GM12864 (cell line): ENCODE data around the gene PLEK.
"Not testable (repeated sequence)": the region's sequence is repeated elsewhere in the genome, so short reads cannot be mapped to it uniquely, and the experiment has no call there.

Experiments
- DNase-seq: peaks from one replicate; pipeline ENCODE4 v3.0.0-alpha.2; 2011; ENCODE audit warnings: low read depth
- H3K4me3 ChIP-seq: 2 replicates; pipeline ENCODE4 v1.5.1; 2011; ENCODE audit warnings: mild to moderate bottlenecking, low read depth, low read length, control low read depth
- TF ChIP-seq, protein P1 (sequence below): IDR thresholded peaks from 2 replicates; pipeline ENCODE4 v1.5.1; 2011; ENCODE audit warnings: low read depth, mild to moderate bottlenecking, moderate library complexity, low read length, control low read depth, inconsistent platforms; ENCODE audit errors: missing control alignments

PLEK gene

DNA sequence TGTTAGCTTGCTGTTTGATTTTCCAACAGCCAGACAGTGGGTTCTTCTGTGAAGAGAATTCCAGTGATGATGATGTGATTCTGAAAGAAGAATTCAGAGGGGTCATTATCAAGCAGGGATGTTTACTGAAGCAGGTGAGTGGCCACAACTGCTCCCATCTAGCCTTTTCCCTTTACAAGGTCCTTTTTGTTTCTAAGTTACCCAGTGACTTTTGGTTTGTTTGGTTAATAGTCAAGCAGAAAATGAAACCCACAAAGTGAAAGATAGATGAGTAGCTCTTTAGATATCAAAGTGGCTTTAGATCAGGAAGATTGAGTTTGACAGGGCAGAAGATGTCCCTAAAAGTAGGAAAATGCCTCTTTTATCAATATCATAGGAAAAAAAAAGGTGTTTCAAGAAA is 23.3 kb downstream of the PLEK start:
- TF ChIP-seq, protein P1, sequence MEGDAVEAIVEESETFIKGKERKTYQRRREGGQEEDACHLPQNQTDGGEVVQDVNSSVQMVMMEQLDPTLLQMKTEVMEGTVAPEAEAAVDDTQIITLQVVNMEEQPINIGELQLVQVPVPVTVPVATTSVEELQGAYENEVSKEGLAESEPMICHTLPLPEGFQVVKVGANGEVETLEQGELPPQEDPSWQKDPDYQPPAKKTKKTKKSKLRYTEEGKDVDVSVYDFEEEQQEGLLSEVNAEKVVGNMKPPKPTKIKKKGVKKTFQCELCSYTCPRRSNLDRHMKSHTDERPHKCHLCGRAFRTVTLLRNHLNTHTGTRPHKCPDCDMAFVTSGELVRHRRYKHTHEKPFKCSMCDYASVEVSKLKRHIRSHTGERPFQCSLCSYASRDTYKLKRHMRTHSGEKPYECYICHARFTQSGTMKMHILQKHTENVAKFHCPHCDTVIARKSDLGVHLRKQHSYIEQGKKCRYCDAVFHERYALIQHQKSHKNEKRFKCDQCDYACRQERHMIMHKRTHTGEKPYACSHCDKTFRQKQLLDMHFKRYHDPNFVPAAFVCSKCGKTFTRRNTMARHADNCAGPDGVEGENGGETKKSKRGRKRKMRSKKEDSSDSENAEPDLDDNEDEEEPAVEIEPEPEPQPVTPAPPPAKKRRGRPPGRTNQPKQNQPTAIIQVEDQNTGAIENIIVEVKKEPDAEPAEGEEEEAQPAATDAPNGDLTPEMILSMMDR, result no peak
- no peak for DNase-seq
- peak overlapping the region; percentile 23 for H3K4me3 ChIP-seq

DNA sequence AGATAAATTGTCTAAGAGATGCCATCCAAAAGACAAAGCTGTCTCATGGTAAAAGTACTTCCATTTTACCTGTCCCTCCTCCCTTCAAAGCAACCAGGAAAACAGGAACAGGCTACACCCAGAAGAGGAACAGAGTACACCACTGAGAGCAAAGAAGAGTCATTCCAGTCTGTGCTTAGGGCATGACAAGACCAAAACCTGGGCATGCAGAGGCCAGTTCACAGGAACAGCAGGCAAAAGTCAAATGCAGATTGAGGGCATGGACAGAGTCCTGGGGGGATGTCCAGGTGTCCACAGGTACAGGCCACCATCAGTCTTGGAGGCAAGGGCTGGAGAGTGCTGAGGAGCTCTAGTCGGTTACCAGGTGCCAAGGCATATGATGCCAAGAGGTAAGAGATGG is 23.7 kb downstream of the PLEK start:
- peak overlapping the region; percentile 23 for H3K4me3 ChIP-seq
- TF ChIP-seq, protein P1, result no peak
- DNase-seq, result no peak

DNA sequence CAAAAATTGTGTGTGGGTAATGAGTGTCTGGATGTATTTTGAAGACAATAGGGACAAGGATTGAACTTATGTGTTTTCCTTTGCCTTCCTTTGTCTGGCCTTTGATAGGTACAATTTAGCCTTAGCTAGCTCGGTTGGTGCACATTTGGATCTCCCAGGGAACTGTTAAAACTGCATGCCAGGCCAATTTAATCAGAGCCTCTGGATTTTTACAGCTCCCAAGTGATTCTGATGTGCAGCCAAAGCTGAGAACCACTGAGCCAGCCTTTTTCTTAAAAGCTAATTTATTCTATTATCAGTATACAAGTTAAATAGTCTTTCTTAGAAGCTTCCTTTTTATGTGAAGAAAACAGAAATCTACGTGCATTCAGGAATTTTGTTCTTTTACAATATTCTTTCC is 25.0 kb downstream of the PLEK start:
- DNase-seq, result no peak
- H3K4me3 ChIP-seq, result peak overlapping the region; percentile 23
- TF ChIP-seq, protein P1, result no peak

DNA sequence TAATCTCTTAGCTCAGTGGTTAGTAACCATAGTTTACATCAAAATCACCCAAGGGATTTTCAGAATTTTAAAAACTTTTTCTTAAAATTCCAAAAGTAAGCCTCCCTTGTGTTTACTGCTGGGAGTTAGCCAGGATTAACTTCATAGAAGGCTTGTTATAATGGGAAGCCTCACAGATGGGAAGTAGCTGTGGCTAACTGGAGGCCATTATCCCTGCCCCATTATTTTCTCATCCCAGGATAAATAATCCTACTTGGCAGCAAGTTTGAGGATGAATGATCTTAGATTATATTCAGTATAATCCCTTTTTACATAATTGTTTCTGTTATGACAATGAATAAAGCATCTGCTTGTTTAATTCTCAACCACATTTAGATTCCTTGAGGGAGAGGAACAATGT is 25.5 kb downstream of the PLEK start:
- H3K4me3 ChIP-seq, result peak overlapping the region; percentile 23; the same call in 1 of the 2 replicates
- DNase-seq, result no peak
- TF ChIP-seq, protein P1, result no peak

DNA sequence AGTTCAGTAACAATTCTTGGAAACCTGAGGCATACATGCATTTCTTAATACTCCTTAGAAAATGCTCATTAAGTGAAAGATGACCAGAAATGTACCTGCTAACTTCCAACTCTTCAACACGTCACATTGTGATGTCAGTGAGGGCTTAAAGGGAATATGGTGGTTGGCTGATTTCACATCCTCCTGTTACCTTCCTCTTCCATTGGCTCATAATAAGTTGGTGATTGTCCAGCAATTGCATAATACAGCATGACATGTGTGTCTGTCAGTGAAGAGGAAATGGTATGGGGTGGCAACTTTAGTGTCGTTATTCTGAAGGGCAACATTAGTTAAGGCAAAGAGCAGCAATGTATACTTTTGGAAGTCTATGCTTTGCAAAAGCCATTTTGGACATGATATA is 26.0 kb downstream of the PLEK start:
- peak overlapping the region; percentile 23; the same call in 1 of the 2 replicates for H3K4me3 ChIP-seq
- no peak for DNase-seq
- TF ChIP-seq, protein P1, result no peak

DNA sequence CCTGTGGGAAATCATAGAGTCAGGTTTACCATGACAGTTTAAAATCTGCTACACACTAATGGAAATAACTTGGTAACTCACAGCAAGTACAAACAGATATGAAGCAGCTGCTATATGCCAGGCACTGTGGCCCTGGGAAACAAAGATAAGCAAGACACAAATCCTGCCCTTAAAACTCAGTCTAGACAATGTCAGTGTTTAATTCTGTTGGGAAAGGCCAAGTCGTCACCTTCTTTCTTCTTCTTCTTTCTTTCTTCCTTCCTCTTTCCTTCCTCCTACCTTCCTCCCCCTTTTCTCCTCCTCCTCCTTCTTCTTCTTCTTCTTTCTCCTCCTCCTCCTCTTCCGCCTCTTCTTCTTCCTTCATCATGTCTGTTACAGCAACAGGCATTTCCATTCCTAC is 26.8 kb downstream of the PLEK start:
- no peak for DNase-seq
- TF ChIP-seq, protein P1, result no peak
- no peak overlapping the region for H3K4me3 ChIP-seq

DNA sequence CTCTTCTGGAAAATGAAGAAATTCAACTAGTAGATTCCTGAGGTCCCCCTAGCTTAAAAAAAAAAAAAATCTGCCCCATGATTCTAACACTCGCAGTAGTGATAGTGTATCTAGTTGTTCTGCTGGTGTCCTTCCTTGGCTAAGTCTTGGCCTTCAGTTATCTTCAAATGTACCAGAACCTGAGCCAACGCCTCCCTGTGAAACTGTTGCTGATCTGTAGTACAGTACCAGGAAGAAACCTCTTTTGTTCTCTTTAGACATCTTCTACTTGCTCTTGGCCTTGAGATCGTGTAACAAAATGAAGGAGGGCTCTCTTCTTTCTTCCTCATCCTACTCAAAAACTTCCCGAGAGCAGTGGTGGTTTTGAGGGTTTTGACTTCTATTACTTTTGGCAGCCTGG is 31.0 kb downstream of the PLEK start:
- no peak for DNase-seq
- TF ChIP-seq, protein P1, result no peak
- no peak overlapping the region for H3K4me3 ChIP-seq

DNA sequence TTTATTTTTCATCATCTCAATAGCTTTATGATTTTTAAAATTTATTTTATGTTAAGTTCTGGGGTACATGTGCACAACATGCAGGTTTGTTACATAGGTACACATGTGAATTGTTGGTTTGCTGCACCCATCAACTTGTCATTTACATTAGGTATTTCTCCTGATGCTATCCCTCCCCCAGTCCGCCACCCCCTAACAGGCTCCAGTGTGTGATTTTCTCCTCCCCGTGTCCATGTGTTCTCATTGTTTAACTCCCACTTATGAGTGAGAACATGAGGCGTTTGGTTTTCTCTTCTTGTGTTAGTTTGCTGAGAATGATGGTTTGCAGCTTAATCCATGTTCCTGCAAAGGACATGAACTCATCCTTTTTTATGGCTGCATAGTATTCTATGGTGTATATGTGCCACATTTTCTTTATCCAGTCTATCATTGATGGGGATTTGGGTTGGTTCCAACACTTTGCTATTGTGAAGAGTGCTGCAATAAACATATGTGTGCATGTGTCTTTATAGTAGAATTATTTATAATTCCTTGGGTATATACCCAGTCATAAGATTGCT is 32.7 kb downstream of the PLEK start:
- not testable (repeated sequence) for DNase-seq, H3K4me3 ChIP-seq
